ENCODE data around the gene TRNP1. TPM values are rescaled to one million over a fixed set of nuclear protein-coding genes. Genes with fewer than 3 reads are reported as not detected.

Gene TRNP1
- total RNA-seq, 4 donors from 2014 or later = 1.9 to 12.2 (median 3.2) TPM; not detected in 1

- TF ChIP-seq CTCF (IDR thresholded peaks at IDR 0.05) (no peak), POLR2A (IDR thresholded peaks at IDR 0.05) (no peak)
- DNase-seq = no peak
- Histone ChIP-seq H3K9me3 (no peaks in the 10 kb centered on the region), H3K4me3 (peak overlapping the region; percentile 42 to 85 (median 67)), H3K27ac (peak overlapping the region in 3 of 4 donors; percentile 30 to 74 (median 66)), H3K27me3 (peaks cover 0 to 7% of the 10 kb centered on the region in 2 donors), H3K36me3 (no peaks in the 10 kb centered on the region), H3K4me1 (peaks cover 0 to 37% (median 8%) of the 10 kb centered on the region in 4 donors)
Observed at GRCh38 chr1:26994020-26994786, 711 bp downstream of the TRNP1 start.

GRCh38 chr1:26994787-26995517 is 1.5 kb downstream of the TRNP1 start:
- peaks cover 0 to 7% of the 10 kb centered on the region in 2 donors for H3K27me3 ChIP-seq
- H3K4me3 ChIP-seq = peak overlapping the region; percentile 42 to 85 (median 67)
- TF ChIP-seq POLR2A (IDR thresholded peaks at IDR 0.05) (no peak), CTCF (IDR thresholded peaks at IDR 0.05) (no peak)
- no peak for DNase-seq
- peaks cover 0 to 39% (median 8%) of the 10 kb centered on the region in 4 donors for H3K4me1 ChIP-seq
- H3K36me3 ChIP-seq = no peaks in the 10 kb centered on the region
- no peaks in the 10 kb centered on the region for H3K9me3 ChIP-seq
- peak overlapping the region in 1 of 4 donors; percentile 6 for H3K27ac ChIP-seq

- Histone ChIP-seq H3K27me3 (peaks cover 0 to 7% of the 10 kb centered on the region in 2 donors), H3K36me3 (no peaks in the 10 kb centered on the region), H3K4me1 (peaks cover 0 to 43% (median 8%) of the 10 kb centered on the region in 4 donors), H3K4me3 (no peak overlapping the region), H3K27ac (no peak overlapping the region), H3K9me3 (no peaks in the 10 kb centered on the region)
- TF ChIP-seq POLR2A (IDR thresholded peaks at IDR 0.05) = no peak
- TF ChIP-seq CTCF (IDR thresholded peaks at IDR 0.05) = no peak
- DNase-seq = no peak
Observed at GRCh38 chr1:26996024-26996423, 2.5 kb downstream of the TRNP1 start.

GRCh38 chr1:26996665-26997064 is 3.2 kb downstream of the TRNP1 start:
- DNase-seq = no peak
- Histone ChIP-seq H3K36me3 (no peaks in the 10 kb centered on the region), H3K27ac (no peak overlapping the region), H3K4me3 (no peak overlapping the region), H3K9me3 (no peaks in the 10 kb centered on the region), H3K27me3 (peaks cover 0 to 7% of the 10 kb centered on the region in 2 donors), H3K4me1 (peaks cover 0 to 45% (median 8%) of the 10 kb centered on the region in 4 donors)
- TF ChIP-seq POLR2A (IDR thresholded peaks at IDR 0.05) (no peak), CTCF (IDR thresholded peaks at IDR 0.05) (no peak)

GRCh38 chr1:26998429-26999300 is 5.2 kb downstream of the TRNP1 start:
- Histone ChIP-seq H3K9me3 (no peaks in the 10 kb centered on the region), H3K4me1 (peaks cover 0 to 34% (median 6%) of the 10 kb centered on the region in 4 donors)
- DNase-seq = no peak

More at GRCh38 chr1:26998429-26999300, 5.2 kb downstream of the TRNP1 start:
- peak overlapping the region; percentile 57 to 85 (median 68) for H3K27ac ChIP-seq
- no peak overlapping the region for H3K4me3 ChIP-seq
- H3K36me3 ChIP-seq = no peaks in the 10 kb centered on the region
- TF ChIP-seq CTCF (IDR thresholded peaks at IDR 0.05) (no peak), POLR2A (IDR thresholded peaks at IDR 0.05) (no peak)
- no peaks in the 10 kb centered on the region for H3K27me3 ChIP-seq

Data from Peyer's patch (tissue), 4 donors.